GM19025 (cell line): Measurements from ENCODE around the gene RNF217.
"Not testable (repeated sequence)": the region's sequence is repeated elsewhere in the genome, so short reads cannot be mapped to it uniquely, and the experiment has no call there.

Experiments
- ATAC-seq: cut with Tn5 transposase; IDR thresholded peaks from one replicate; pipeline ENCODE4 v1.9.1; 2021; ENCODE audit warnings: mild to moderate bottlenecking, low read depth, moderate library complexity; ENCODE audit not compliant: unreplicated experiment

RNF217 gene

DNA sequence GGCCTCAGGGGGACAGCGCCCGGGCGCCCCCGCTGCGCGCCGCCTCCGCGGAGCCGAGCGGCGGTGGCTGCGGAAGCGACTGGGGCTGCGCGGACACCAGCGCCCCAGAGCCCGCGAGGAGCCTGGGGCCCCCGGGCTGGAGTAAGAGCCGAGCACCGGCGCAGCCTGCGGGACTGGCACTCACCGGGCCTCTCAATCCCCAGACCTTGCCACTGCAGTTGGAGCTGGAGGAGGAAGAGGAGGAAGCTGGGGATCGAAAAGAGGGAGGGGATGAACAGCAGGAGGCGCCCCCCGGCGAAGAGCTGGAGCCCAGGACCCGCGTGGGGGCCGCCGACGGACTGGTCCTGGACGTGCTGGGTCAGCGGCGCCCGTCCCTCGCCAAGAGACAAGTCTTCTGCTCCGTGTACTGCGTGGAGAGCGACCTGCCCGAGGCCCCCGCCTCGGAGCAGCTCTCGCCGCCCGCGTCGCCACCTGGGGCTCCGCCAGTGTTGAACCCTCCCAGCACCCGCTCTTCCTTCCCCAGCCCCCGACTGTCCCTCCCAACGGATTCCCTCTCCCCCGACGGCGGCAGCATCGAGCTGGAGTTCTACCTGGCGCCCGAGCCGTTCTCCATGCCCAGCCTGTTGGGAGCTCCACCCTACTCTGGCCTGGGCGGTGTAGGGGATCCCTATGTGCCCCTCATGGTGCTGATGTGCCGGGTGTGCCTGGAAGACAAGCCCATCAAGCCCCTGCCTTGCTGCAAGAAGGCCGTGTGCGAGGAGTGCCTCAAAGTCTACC is 590 bp downstream of the RNF217 start:
- no peak for ATAC-seq

DNA sequence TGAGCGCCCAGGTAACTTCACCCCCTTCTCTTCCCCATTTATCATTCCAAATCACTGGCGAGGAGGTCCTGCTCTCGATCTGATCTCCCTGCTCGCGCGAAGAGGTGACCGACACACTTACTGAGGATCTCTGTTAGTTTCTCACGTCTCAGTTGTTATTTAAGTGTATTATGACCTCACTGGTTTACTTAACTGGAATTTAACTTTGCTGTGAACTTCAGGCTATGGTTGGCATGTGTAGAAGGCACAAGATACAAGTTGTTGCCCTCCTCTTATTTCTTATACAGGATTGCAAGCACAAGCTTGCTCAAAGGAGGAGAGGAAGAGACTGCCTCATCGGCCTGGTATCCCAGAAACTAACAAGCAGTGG is 1.2 kb downstream of the RNF217 start:
- no peak for ATAC-seq

DNA sequence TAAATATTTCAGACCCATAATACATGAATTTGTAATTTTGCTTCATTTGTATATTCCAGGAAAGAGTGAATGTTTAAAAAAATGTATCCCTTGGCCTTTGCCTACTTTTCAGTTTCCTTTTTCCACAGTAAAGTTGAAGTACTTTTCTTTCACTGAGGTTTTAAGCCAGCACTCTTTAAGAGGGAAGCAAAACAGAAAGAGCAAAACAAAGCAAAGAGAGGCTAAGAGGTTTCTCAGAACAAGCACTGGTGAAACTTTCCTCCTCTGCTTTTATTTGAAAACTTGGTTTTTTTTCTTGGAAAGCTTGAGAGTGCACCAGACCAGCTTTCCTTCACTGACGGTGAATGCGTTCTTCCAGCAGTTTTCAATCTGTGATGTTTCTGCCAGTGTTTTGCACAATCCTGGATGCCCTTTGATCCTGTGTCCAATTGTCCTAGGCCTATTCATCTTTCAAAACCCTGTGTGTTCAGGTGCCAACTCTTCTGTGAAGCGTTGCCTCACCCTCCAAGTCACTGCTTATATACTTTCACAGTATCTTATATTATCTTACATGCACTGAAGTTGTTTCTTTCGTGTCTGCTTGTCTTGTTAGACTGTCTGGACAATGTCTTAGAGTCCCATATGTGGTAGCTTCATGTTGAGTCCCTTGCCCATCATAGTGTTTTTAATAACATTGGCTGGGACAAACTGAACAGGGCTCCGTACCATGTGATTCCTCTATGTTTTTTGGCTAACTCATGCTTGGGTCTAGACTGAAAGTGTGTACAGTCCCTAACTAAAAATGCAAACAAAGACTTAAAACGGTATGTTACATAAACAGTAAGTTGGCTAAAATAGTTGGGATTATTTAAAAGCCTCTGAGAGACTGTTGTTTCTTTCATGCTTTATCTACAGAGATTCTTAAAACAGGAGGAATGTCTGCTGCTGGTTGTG is 1.9 kb downstream of the RNF217 start:
- no peak for ATAC-seq

DNA sequence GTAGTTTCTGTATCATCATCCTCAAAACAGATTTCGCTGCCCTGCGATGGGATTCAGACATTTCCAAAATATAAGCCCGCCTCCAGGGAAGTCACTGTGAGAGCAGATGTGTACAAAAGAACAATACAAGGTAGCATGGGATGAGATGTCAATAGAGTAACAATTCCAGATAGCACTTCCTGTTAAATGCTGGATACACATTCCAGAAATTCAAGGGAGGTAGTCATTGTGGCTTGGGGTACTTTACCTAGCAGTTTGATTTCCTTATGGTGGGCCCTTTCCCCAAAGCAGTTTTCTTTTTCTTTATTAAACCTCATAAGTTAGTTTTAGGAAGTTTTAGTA is 2.5 kb downstream of the RNF217 start:
- no peak for ATAC-seq

DNA sequence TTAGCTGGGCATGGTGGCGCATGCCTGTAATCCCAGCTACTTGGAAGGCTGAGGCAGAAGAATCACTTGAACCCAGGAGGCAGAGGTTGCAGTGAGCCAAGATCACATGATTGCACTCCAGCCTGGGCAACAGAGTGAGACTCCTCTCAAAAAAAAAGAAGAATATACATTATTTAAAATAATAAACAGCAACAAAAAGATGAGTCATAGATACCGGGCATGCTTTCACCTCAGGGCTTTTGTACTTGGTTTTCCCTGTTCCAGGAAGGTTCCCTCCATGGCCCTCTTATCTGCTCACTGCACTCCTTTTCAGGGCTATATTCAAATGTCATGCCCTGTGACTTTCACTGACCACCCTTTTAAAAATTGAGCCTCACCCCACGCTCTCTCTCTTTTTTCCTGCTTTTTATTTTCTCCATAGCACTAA is 3.2 kb downstream of the RNF217 start:
- not testable (repeated sequence) for ATAC-seq

DNA sequence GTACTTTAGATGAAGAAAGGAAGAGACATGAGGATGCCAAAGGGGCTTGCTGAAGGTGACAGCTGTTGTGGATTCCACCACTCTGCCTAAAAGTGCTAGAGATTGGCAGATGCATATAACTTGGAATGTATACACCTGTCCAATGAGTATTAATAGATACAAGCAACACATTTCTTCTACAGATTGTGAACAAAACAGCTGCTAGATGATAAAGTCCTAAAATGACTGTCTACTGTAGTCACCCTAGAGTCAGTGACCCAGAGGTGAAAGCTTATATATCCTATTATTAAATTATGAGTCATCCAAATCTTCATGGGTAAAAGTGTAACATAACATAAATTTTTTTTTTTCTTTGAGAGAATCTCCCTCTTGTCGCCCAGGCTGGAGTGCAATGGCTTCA is 5.2 kb downstream of the RNF217 start:
- ATAC-seq, result no peak

DNA sequence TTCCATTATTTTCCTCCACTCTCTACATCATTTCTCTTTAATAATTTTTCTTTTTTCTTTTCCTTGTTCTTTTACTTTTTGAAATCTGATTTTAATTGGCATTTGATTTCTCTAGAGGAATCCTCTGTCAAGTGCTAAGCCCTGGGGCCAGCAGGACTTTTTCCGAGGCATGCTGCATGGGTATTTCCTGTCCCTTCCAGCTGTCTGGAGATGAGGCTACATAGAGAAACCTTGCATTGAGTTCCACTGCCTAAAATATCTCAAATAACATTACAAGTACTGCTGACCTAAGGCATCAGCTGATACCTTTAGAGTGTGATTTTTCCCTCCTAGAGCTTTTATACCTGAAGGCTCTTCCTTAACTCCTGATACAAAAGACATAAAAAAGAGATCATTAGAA is 6.2 kb downstream of the RNF217 start:
- ATAC-seq, result no peak

DNA sequence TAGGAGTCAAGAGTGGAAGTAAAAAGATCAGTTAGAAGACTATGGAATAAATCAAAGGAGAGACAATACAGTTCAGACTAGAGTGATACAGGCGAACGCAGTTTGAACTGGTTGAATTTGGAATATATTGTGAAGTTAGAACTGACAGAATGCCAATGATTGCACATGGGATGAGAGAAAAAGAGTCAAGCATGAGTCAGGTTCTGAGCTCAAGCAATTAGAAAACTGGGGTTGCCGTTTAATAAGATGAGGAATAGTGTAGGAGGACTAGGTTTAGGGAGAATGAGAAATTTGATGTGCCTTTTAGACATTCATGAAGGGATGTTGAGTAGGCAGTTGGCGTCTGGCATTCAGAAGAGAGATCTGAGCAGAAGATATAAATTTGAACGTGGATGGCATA is 8.0 kb downstream of the RNF217 start:
- ATAC-seq, result no peak

DNA sequence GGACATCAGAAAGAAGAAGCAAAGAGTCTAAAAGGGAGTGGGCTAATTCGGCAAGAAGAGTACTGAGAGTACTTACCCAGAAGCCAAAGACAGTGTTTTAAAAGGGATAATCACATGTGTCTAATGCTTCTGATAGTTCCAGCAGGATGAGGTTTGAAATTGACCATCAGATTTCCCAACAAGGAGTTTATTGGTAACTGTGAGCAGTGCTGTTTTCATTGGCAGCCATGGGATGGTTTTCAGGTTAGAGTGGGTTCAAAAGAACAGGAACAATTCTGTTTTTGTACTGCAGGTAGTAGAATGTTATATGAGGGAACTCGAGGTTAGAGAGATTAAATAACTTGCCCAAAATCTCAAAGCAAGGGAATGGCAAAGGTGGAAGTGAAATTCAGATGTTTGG is 8.5 kb downstream of the RNF217 start:
- no peak for ATAC-seq

DNA sequence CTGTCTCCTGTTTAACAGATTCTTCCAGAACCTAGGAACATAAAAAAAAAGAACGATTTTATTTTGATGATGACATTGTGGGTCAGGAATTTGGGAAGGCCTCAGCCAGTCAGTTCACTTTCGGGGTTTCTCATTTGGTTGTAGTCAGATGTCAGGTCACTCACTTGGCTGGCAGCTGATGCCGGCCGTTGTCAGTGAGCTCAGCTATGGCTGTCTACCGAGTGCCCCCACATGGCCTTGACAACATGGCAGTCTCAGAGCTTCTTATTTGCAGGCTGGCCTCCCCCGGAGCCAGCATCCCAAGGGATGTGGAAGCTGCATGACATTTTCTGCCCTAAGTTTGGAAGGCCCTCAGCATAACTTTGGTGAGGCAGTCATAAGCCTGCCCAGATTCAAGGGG is 11.5 kb downstream of the RNF217 start:
- ATAC-seq, result no peak

DNA sequence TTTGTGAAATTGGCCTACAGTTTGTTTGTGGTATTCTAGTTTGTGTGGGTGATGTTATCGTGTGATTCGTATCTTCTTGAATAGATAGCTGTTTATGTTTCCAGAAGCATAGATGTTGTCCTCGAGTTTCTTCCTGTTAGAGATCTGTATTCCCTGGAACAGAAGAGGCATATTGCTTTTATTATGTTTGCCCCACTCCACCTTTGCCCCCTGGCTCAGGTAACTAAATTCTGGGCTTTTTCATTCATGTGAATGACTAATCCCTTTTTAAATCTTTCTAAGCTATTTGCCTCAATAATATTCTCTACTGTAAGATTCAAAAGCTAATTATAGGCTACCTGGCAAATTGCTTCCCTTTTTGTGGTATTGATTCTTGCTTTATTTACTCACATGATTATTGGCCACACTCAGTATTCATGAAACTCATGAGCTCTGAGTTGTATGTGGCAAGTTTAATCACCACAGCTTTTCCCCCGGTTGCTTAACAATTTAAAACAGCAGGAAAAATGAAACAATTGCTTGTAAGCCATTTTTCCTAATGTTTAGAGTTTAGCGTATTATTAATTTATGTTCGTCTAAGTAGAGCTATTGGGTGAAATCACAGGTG is 12.6 kb downstream of the RNF217 start:
- no peak for ATAC-seq

DNA sequence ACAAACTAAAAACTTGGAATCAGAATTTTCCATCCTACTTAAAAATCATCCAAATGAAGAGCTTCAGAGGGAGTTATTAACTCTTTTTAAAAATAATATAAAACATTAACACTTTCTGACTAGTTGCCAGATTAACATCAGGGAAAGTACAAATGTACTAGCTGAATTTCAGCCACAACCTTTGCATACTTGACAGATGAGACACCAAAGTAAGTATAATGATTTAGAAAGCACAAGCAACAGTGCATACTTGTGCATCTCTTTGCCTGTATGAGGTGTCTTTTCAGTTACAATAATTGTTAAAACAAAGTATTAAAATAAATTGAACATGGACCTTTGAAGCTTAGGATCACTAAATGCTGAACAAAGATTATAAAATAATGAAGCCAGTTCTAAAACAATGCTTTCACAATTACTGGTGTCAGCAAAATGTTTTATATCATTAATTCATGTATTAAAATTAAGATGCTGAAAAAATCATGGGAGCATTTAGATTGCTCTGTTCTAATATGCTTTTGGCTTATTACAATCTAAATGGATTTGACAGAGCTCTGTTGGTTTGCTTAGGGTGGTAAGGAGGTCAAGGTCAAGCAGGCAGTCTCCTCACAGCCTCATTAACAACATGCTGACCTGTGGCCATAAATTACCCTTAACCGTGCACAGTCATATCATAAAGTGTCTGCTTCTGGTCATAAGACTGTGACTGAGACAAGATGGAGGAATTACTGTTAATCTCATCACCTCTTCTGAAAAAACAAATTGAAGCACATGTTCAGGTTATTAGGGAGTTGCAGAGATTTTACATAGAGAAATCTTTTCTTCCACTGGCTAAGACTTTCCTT is 15.1 kb downstream of the RNF217 start:
- no peak for ATAC-seq

DNA sequence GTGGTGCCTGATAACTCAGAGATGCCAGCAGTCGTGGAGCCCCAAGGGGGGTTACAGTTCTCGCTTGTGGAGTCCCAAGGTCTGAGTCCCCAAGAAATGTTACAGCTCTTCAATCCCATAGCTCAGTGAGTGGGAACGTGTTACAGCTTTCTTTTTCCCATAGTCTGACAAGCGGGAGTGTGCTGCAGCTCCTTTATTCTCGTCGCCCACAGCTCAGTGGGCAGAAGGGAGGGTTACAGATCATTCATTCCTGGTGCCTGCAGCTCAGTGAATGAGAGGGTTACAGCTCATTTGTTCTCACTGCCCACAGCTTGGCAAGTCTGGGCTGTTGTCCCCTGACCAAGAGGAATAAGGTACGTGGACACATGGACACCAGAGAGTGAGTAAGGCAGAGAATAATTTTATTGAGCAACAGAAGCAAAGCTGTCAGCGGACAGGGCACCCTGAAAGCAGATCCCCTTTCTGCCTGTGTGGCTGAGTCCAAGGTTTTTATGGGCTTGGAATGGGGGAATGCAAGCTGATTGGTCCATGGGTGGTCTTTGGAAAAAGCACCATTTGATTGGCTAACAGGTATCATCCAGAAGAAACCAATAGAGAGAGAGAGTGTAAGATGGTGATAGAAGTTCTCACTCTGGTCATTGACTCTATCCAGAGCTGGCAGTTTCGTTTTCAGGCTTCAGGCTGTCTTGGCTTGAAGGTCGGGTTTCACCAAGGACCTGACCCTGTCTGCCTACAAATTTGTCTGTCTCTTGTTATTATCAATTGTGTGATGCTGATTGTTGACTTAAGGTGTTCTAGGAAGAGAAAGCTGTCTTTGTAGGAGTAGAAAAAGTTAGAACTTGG is 16.4 kb downstream of the RNF217 start:
- ATAC-seq, result no peak

DNA sequence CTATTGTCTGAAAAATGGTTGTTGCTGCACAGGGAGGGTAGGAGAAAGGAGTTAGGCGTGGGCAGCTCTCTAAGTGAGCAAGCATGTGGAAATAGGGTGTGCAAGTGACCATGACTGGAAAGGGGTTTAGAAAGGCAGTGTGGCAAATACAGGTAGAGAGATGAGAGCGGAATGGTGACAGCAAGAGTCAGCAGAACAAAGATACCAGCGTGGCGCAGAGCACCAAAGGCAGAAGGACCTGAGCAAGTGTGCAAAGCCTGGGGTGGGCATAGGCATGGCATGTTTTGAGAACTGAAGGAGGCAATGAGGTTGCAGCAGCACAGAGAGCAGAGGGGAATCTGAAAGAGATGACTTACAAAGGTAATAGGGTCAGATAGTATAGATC is 17.0 kb downstream of the RNF217 start:
- ATAC-seq, result no peak

DNA sequence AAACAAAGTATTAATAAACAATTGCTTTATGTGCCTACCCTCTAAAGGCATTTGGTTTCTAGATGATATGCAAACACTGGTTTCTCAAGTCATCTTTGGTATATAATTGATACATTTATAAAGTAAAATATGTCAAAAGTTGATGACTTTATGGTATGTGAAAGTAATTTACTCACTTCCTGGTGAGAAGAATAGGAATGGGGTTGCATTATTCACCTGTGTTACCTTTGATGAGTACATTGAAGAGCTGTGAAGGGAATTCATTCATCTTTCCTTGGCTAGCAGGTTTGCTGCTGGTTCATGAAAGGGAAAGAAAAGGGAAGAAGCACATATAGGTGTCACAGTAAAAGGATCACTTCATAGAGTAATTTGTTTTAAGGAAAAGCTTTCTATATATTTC is 20.4 kb downstream of the RNF217 start:
- ATAC-seq, result no peak

DNA sequence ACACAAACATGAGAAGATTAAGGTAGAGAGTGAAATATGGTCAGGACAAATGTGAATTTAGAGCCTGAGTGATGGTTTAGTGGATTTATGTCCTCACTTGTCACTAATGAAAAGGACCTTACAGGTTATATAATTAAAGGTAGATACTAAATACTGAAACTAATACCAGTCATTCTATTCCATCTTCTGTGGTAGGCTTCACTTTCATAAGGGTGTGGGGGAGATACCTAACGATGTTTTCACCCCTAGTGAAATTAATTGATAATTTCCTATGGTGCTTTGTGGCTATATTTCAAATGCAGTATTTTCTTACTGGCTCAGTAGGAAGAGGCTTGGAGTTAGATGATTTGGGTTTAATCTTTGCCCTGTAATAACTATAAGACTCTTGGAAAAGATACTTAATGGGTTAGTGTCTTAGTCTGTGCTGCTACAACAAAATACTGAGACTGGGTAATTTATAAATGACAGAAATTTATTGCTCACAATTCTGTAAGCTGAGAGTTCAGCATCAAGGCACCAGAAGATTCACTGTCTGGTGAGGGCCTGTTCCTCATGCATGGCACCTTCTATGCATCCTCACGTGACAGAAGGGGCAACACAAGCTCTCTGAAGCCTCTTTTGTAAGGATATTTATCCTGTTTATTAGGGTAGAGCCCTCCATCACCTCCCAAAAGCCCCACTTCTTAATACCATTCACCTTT is 21.3 kb downstream of the RNF217 start:
- no peak for ATAC-seq

DNA sequence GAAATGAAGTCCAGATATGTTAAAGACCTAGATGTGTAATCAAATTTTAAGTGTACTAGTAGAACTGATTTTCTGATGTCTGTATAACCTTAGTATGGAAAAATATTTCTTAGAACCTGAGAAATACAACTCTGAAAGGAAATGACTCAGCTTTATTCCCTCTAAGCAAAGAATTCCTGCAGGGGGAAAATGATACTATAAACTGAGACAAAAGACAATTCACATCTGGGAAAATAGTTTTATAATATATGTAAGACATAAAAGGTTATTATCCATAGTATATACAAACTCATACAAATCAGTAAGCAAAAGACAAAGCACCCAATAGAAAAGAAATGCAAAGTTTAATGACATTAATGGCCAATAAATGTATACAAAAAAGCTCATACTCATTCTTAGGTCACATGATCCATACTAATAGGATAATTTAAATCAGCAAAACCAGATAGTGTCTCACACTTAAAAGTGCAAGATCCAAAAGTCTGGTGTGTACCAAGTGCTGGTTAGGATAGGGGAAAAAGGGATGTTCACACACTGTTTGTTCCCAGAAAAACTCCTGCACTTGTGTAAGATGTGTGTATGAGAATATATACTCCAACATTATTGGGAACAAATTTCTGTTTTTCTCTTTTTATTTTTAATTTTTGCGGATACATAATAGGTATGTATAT is 22.6 kb downstream of the RNF217 start:
- ATAC-seq, result no peak

DNA sequence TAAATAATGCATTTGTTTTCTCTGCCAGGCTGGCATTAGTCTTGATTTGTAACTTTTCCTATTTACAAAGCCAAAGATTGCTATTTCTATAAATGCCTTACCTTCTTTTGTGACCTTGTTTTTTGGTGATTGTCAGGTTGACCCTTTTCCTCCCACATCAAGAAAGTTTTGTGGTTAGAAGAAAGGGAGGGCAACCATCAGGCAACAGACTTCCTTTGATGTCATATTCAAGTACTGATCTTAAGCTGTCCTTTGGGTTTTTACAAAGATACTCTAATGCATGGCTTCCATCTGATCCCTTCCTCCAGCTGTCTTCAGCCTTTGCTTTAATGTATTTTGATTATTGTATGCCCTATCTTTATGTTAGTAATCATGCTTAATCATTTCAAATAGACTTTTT is 23.9 kb downstream of the RNF217 start:
- ATAC-seq, result no peak

DNA sequence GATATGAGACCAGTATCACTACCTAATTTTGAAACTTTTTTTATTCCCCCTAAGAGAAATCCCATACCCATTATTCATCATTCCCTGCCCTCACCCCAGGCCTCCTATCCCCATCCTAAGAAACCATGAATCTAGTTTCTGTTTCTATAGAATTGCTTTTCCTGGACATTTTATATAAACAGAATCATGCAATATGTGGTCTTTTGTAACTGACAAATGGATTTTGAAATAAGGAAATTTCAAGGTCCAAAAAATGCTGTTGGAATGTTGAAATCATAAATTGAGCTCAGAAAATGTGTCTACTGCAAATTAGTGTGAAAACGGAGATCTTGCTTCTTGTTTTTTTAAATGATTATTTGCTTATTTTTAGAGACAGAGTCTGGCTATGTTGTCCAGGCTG is 25.1 kb downstream of the RNF217 start:
- no peak for ATAC-seq
